T-helper 1 cell treated with Interleukin-12 subunit alpha and Interleukin-12 subunit beta and Interleukin-4 antibody, amounts not matched to agents 30 μg/mL and 1 μg/mL, for 36 hours (primary cell): Measurements from ENCODE around the gene ATP2A2.

Experiments used
- H3K27ac Mint-ChIP-seq: one replicate; pipeline ENCODE4 v1.8.0; 2021; ENCODE audit warnings: mild to moderate bottlenecking, mixed read lengths
- H3K27me3 Mint-ChIP-seq: one replicate; pipeline ENCODE4 v1.8.0; 2021; ENCODE audit warnings: low read depth, mixed read lengths
- H3K36me3 Mint-ChIP-seq: one replicate; pipeline ENCODE4 v1.8.0; 2021; ENCODE audit warnings: low read depth, mixed read lengths
- H3K4me1 Mint-ChIP-seq: one replicate; pipeline ENCODE4 v1.8.0; 2021; ENCODE audit warnings: low read depth, mixed read lengths
- H3K4me3 Mint-ChIP-seq: one replicate; pipeline ENCODE4 v1.8.0; 2021; ENCODE audit warnings: mild to moderate bottlenecking, moderate library complexity, mixed read lengths
- H3K9me3 Mint-ChIP-seq: one replicate; pipeline ENCODE4 v1.8.0; 2021; ENCODE audit warnings: mixed read lengths

Gene ATP2A2

DNA sequence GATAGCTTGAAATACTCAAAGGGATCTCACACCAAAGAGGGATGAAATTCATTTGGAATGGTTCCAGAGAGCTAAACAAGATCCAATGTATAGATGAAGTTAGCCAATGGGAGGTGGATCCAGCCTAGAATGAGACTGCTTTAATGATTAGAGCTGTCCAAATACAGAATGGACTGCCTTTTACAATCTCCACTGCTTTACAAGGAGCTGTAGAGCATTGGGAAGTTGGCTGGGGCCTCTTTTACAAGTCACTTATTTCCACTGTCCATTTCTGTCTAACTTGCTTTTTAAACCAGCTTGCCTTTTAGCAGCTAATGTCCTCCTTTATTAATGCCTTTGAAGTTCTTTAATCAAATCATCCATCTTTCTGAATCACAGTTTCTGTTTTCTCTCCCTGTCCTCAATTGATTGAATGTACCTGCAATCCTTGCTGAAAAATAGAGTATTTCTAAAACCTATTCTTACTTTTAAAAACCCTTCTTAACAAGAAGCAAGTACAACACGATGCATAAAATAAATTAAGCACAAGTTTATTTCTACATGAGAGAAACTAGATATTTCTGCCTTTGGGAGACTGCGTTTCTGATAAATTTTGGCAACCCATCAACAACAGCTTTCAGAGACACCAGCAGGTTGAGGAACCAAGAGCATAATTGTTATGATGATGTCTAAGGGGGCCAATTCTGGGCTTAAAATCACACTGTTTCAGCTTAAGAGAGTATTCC, 3.4 kb upstream of the ATP2A2 start:
- peaks cover 7% of the 10 kb centered on the region for H3K36me3 Mint-ChIP-seq
- H3K27ac Mint-ChIP-seq: no peak overlapping the region
- H3K4me3 Mint-ChIP-seq: no peak overlapping the region

DNA sequence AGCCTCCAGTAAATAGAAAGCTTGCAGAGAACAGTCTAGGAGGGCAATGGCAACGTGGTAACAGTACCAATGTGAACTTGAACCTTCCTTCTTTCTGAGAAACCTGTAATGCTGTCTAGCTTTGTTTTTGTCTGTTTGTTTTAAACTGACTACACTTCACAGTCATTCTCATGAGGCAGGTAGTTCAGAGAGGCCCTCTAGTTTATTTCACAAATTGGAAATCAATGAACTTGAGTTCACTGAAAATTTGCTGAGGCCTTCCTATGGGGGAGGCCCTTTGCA, 2.9 kb upstream of the ATP2A2 start:
- Mint-ChIP-seq H3K9me3 (no peaks in the 10 kb centered on the region), H3K4me3 (no peak overlapping the region), H3K27ac (no peak overlapping the region), H3K4me1 (peaks cover 16% of the 10 kb centered on the region), H3K36me3 (peaks cover 12% of the 10 kb centered on the region), H3K27me3 (peaks cover 4% of the 10 kb centered on the region)

More for the DNA sequence above, 3.4 kb upstream of the ATP2A2 start:
- peaks cover 11% of the 10 kb centered on the region for H3K4me1 Mint-ChIP-seq
- H3K9me3 Mint-ChIP-seq: no peaks in the 10 kb centered on the region
- peaks cover 6% of the 10 kb centered on the region for H3K27me3 Mint-ChIP-seq

DNA sequence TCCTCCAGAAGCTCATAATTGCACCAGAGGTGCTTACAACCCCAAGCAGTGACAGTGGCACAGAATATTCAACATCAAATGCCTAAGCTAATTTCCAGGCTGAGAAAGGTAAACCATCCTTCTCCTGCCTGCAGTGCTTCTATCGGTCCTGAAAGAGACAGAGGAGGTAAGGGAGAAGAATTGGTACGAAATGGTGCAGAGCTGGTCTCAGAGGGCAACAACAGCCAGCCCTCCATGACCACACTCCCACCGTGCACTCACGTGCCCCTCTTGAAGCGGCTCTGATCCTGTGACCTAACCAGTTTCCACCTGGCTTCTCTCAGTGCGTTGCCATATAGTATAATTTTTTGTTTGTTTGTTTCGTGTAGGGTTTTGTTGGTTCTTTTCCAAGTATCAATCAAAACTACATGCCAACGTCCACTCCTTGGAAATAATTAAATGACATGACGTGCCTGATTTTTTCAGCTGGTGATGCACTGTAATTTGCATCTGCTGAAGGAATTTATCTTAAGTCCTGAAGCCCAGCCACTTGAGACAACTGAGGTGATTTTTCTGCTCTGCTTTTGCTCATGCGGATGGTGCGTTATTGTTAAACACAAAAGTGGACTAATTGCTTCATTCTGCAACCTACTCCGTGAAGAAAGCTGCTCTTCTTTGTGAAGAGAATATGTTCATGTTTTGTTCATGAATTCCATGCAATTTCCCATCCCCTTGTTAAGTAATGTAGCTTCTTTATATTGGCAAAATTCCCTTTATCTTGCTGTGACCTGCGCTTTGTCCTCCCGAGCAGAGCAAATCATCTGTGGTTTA, 1.3 kb upstream of the ATP2A2 start:
- H3K36me3 Mint-ChIP-seq: peaks cover 20% of the 10 kb centered on the region
- peak overlapping the region; percentile 84 for H3K4me3 Mint-ChIP-seq
- H3K9me3 Mint-ChIP-seq: no peaks in the 10 kb centered on the region
- H3K4me1 Mint-ChIP-seq: peaks cover 29% of the 10 kb centered on the region
- H3K27me3 Mint-ChIP-seq: peaks cover 3% of the 10 kb centered on the region
- peak overlapping the region; percentile 11 for H3K27ac Mint-ChIP-seq

DNA sequence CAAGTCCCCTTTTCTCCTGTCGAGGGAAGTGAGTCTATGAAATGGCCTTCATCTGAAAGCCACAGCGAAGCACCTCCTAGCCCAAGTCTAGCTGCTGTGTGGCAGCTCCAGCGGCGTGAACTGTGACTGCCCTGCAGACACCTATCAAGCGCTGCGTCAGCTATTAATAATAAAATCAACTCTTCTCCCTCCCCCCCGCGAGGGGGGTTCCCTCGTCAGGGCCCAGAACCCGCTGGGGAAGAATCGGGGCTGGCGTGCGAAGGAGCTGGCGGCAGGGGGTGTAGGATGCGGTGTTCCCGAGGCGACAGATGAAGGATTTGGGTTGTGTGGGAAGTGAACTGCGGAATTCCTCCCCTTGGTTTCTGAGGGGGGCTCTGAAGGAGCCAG, 662 bp upstream of the ATP2A2 start:
- H3K4me1 Mint-ChIP-seq: peaks cover 34% of the 10 kb centered on the region
- peak overlapping the region; percentile 84 for H3K4me3 Mint-ChIP-seq
- H3K27ac Mint-ChIP-seq: peak overlapping the region; percentile 81
- peaks cover 26% of the 10 kb centered on the region for H3K36me3 Mint-ChIP-seq
- H3K9me3 Mint-ChIP-seq: no peaks in the 10 kb centered on the region
- peaks cover 3% of the 10 kb centered on the region for H3K27me3 Mint-ChIP-seq

DNA sequence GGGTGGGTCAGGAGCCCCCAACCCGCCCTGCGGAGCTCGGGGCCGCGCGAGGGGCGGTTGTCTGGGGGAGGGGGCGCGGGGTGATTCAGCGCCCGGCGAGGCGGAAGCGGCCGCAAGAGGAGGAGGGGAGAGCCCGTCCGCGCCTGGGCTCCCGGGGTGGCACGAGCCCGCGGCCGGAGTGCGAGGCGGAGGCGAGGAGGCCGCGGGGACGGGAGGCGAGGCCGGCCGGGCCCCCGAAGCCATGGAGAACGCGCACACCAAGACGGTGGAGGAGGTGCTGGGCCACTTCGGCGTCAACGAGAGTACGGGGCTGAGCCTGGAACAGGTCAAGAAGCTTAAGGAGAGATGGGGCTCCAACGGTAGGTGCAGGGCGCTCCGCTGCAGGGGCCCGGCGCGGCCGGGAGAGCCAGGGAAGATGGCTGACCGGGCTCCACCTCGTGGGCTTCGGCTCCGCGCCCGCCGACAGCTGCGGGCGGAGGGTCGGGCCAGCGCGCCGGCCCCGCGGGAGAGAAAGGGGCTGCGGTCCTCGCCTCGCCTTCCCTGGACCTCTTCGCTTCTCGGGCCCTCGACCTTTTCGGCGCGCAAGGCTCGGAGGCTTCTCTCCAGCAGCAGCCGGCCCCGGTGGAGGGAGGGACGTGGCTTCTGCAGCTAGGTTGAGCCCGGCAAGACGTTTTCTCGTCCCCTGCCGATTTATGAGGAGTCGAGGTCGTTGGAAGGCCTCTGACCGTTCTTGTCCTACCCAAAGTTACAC, 677 bp downstream of the ATP2A2 start:
- Mint-ChIP-seq H3K27me3 (peaks cover 3% of the 10 kb centered on the region), H3K9me3 (no peaks in the 10 kb centered on the region), H3K36me3 (peaks cover 27% of the 10 kb centered on the region), H3K27ac (peak overlapping the region; percentile 85), H3K4me1 (peaks cover 42% of the 10 kb centered on the region), H3K4me3 (peak overlapping the region; percentile 87)

DNA sequence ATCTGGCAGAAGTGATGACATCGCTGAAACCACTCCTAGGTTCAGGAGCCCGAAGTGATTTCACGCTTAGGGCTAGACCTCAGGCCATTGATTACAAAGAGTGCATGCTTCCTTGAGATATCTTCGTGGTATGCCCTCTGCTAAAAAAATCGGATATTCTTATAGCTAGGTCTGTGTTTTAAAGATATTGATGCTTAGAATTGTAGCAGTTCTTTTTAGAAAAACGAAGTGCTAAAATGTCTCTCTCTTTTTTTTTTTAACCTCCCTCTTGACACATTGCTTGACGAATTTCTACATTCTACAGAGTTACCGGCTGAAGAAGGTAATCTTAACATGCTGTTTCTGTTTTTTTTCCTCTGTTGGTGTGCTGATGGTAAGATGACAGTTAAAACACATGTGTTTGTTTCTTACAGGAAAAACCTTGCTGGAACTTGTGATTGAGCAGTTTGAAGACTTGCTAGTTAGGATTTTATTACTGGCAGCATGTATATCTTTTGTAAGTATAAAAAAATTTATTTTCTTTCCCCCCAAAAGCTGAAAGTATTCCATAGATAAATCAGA, 1.3 kb downstream of the ATP2A2 start:
- peaks cover 3% of the 10 kb centered on the region for H3K27me3 Mint-ChIP-seq
- peak overlapping the region; percentile 77 for H3K27ac Mint-ChIP-seq
- peaks cover 43% of the 10 kb centered on the region for H3K4me1 Mint-ChIP-seq
- H3K4me3 Mint-ChIP-seq: peak overlapping the region; percentile 87
- H3K9me3 Mint-ChIP-seq: no peaks in the 10 kb centered on the region
- peaks cover 28% of the 10 kb centered on the region for H3K36me3 Mint-ChIP-seq

DNA sequence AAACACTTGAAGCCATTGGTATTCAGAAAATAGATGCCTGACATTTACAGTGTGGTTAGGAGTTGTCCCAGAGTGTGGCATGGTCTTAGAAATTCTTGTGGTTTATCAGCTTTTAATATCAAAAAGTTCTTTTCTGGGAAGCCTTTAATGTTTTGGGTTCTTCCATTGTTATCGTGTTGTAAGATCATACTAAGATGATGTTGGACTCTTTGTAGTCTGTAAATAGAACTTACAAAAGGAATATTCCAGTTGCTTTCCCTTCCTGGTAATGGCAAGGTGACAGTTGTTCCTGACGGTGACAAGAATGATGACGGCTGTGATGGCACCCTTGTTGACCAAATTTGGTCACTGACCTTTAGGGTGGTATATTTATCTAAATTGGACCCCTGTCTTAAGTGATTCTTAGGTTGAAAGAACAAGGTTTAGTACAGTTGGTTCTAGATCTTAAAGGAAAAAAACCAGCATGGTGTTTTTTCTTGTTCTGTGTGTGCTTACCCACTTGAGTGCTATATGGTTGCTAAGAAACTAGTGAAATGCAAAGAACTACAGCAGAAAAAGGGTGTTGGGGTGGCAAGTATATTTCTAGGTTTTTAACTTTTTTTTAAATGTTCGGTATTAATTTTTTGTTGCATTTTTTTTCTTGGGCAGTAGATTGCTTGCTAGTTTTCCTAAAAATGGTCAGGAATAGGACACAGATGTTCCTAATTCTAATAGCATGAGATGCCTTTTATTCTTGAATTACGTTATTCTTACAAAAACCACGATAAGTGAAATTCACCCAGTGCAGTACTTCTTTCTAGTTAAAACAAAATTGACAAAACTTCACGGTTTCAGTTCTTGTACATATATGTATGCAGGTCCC, 2.1 kb downstream of the ATP2A2 start:
- Mint-ChIP-seq H3K27me3 (peaks cover 3% of the 10 kb centered on the region), H3K27ac (peak overlapping the region; percentile 77), H3K4me3 (peak overlapping the region; percentile 87), H3K36me3 (peaks cover 28% of the 10 kb centered on the region), H3K9me3 (no peaks in the 10 kb centered on the region), H3K4me1 (peaks cover 43% of the 10 kb centered on the region)

DNA sequence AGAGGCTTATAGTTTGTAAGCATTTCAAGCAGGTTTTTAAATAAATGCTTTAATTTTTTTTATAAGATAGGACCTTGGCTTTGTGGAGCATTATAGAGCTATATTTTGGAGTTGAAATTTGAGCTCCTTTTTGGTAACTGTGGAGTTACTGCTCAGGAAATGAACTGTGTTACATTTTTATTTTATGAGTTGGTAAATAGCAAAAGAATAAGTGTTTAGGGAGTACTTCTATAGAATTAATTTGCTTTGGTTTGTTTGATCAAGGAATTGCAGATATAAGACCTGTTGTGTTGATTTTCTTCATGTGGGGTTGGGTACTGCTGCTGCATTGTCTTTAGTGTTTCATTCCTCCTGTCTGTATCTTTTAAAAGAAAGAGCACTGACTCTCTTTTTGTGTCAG, 3.5 kb downstream of the ATP2A2 start:
- Mint-ChIP-seq H3K4me3 (peak overlapping the region; percentile 43), H3K36me3 (peaks cover 36% of the 10 kb centered on the region), H3K4me1 (peaks cover 50% of the 10 kb centered on the region), H3K27ac (no peak overlapping the region), H3K9me3 (no peaks in the 10 kb centered on the region), H3K27me3 (peaks cover 3% of the 10 kb centered on the region)

DNA sequence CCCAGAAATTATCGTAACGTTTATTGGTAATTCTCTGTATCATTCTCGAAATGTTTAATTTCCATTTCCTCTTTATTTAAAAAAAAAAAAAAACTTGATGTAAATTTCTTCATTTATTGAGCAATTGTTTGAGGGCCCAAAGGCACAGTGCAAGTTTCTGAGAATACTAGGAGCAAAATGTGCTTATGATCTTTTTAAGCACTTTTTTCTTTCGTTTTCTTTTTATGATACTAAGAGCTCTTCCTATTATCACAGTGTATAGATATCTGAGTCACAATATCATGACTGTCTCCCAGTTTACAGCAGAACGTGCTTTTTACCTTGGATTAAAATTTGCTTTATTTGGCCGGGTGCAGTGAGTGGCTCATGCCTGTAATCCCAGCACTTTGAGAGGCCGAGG, 5.6 kb downstream of the ATP2A2 start:
- Mint-ChIP-seq H3K4me3 (peak overlapping the region; percentile 51), H3K27ac (no peak overlapping the region), H3K4me1 (peaks cover 49% of the 10 kb centered on the region), H3K36me3 (peaks cover 48% of the 10 kb centered on the region), H3K9me3 (no peaks in the 10 kb centered on the region), H3K27me3 (no peaks in the 10 kb centered on the region)

DNA sequence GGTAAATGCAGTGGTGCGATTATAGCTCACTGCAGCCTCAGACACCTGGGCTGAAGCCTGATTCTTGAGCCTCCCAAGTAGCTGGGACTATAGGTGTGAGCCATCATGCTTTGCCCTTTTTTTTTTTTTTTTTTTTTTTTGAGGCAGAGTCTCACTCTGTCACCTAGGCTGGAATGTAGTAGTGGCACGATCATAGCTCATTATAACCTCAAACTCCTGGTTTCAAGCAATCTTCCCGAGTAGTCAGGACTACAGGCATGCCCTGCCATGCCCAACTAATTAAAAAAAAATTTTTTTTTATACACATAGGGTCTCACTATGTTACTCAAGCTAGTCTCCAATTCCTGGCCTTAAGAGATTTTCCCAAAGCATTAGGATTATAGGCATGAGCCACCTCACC, 6.9 kb downstream of the ATP2A2 start:
- peaks cover 48% of the 10 kb centered on the region for H3K36me3 Mint-ChIP-seq
- H3K27me3 Mint-ChIP-seq: no peaks in the 10 kb centered on the region
- no peaks in the 10 kb centered on the region for H3K9me3 Mint-ChIP-seq
- no peak overlapping the region for H3K4me3 Mint-ChIP-seq
- no peak overlapping the region for H3K27ac Mint-ChIP-seq
- H3K4me1 Mint-ChIP-seq: peaks cover 41% of the 10 kb centered on the region

DNA sequence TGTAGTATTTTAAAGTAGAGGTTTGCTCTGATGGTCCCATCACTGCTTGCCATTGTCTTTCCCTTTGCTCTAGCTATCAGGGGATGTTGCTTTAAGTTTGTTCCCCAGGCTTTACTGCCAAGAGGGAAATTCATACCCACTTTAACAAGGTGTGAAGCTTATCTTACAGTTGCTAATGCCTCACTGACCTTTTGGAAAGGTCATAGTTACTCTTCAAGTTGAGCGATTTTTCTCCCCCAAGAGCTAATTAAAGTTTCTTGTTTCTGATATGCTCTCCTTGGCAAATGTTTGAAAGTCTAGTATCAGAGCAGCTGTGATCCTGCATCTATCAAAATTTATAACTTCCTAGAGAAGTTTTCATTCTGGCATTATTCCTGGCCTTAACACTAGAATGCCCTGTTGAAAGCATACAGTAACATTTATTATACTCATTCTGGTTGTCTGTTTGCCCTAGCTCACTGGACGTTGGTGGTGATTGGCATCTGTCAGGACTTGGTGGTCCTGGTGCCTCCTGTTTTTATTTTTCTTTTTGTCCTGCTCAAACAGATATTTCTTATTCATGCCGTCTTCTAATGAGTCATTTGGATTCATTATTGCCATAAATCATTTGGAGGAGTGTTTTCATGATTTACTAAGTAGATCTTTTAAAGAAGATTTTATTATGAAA, 8.1 kb downstream of the ATP2A2 start:
- Mint-ChIP-seq H3K27me3 (no peaks in the 10 kb centered on the region), H3K9me3 (no peaks in the 10 kb centered on the region), H3K4me3 (no peak overlapping the region), H3K27ac (no peak overlapping the region), H3K4me1 (peaks cover 35% of the 10 kb centered on the region), H3K36me3 (peaks cover 44% of the 10 kb centered on the region)

DNA sequence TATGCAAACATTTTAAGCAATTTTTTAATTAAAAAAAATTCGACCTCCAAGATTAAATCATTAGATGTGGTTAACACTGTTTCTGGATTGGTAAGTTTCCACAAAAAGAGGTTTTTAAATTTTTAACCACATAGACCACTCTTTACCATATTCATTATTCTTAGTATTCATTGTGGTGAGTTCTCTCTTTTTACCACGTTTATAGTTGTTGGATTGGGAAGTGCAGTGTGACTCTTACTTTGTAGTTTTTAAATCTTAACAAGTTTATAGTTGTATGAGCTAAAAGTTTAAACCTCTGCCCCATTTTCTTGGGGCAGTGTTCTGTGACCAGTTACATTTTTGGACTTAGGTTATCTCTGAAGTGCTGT, 8.6 kb downstream of the ATP2A2 start:
- Mint-ChIP-seq H3K36me3 (peaks cover 46% of the 10 kb centered on the region), H3K4me3 (no peak overlapping the region), H3K4me1 (peaks cover 31% of the 10 kb centered on the region), H3K27me3 (no peaks in the 10 kb centered on the region), H3K27ac (no peak overlapping the region), H3K9me3 (no peaks in the 10 kb centered on the region)

DNA sequence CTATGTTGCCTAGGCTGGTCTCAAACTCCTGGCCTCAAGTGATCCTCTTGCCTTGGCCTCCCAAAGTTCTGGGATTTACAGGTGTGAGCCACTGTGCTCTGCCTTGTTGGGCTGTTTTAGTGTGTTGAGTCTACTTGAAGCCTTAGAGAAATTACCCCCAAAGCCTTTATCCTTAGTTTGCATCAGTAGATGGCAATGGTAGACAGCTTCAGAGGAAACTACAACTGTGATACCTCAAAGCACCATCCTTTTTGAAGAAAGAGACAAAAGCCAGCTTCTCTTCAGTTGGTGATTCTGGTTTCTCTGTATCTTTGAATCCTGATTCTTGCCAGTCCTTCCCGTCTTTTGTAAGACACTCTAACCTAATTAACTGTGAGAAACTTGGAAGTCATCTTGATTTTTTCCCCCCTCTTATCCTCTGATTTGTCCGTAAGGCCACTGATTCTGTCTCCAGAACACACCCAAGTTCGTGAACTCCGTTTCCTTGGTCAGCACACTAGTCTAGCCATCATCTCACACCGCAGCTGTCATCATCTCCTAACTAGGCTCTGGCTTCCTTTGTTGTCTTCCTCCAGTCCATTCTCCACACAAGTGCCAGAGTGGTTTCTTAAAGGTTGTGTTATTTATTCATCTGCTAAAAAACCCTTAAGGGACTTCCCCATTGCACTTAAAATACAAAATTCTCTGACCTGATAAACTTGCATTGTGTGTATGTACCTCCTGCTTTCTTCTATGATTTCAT, 20.2 kb downstream of the ATP2A2 start:
- peaks cover 30% of the 10 kb centered on the region for H3K36me3 Mint-ChIP-seq

More for the DNA sequence above, 20.2 kb downstream of the ATP2A2 start:
- Mint-ChIP-seq H3K27ac (peak overlapping the region; percentile 47), H3K4me3 (no peak overlapping the region), H3K27me3 (no peaks in the 10 kb centered on the region), H3K9me3 (no peaks in the 10 kb centered on the region), H3K4me1 (peaks cover 27% of the 10 kb centered on the region)
